B cell (primary cell): ENCODE results near the gene CCDC179. TPM values are rescaled to one million over a fixed set of nuclear protein-coding genes. Genes with fewer than 3 reads are reported as not detected.

Source experiments
- ATAC-seq: fragments of 200-7000 bp; cut with Tn5 transposase; one replicate; pipeline ENCODE4 v1.10.0; 2021; ENCODE audit warnings: low read depth, mild to moderate bottlenecking, moderate number of reproducible peaks, moderate library complexity
- CTCF ChIA-PET: fragments of 350-600 bp; sonication (Branson Sonifier 250); formaldehyde crosslinking; loops from one replicate; lab custom pipeline; 2021; ENCODE audit warnings: antibody characterized with exemption, inconsistent platforms; lab: Charles Lee
- POLR2A ChIA-PET: fragments of 350-600 bp; sonication (Branson Sonifier 250); formaldehyde crosslinking; loops from one replicate; lab custom pipeline; 2021; ENCODE audit warnings: antibody characterized with exemption; lab: Charles Lee
- DNase-seq: peaks from one replicate; pipeline ENCODE4 v3.0.0; 2013
- H2AFZ ChIP-seq: 2 replicates; pipeline ENCODE4 v1.6.1; 2012; ENCODE audit warnings: mild to moderate bottlenecking, low read depth, low read length; ENCODE audit not compliant: insufficient read depth, poor library complexity, severe bottlenecking
- H3K27ac ChIP-seq, 2 donors: 1 replicate in 1 of 2; 2 replicates in 1 of 2; pipeline ENCODE4 v1.5.1; 2012 to 2013; ENCODE audit warnings: low read length in 2 of 2, mild to moderate bottlenecking in 2 of 2, moderate library complexity in 1 of 2
- H3K27me3 ChIP-seq, 4 experiments: fragments of 200-600 bp in 1 of 4; sonication (generic) in 1 of 4; replicated peaks in 1 of 4; 1 replicate in 2 of 4; 2 replicates in 2 of 4; pipeline versions ENCODE4 v1.6.1 to v1.7.0; 2013 to 2016; ENCODE audit warnings: low read length in 3 of 4, mild to moderate bottlenecking in 2 of 4, mixed read lengths in 1 of 4, moderate library complexity in 1 of 4; ENCODE audit not compliant: insufficient read depth in 4 of 4, control insufficient read depth in 3 of 4; ENCODE audit errors: control extremely low read depth in 1 of 4
- H3K36me3 ChIP-seq, 2 experiments: replicated peaks in 1 of 2; 1 replicate in 1 of 2; 2 replicates in 1 of 2; pipeline versions ENCODE4 v1.6.1 to v1.7.1; 2013; ENCODE audit warnings: low read length in 1 of 2; ENCODE audit not compliant: insufficient read depth in 2 of 2, control insufficient read depth in 1 of 2; ENCODE audit errors: control extremely low read depth in 1 of 2, extremely low read depth in 1 of 2
- H3K4me1 ChIP-seq, 2 donors: fragments of 200-600 bp in 1 of 2; sonication (generic) in 1 of 2; 1 replicate in 1 of 2; 2 replicates in 1 of 2; pipeline versions ENCODE4 v1.5.1 to v1.6.1; 2013 to 2017; ENCODE audit warnings: low read length in 2 of 2; ENCODE audit not compliant: control insufficient read depth in 2 of 2, insufficient read depth in 2 of 2
- H3K4me2 ChIP-seq: replicated peaks from 2 replicates; pipeline ENCODE3; 2012; ENCODE audit warnings: mild to moderate bottlenecking, low read depth, low read length; ENCODE audit not compliant: poor library complexity, severe bottlenecking
- H3K4me3 ChIP-seq, 5 experiments: fragments of 200-600 bp in 1 of 5; sonication (generic) in 1 of 5; 1 replicate in 3 of 5; 2 replicates in 2 of 5; pipeline versions ENCODE4 v1.5.1 to v1.7.0; 2011 to 2016; ENCODE audit warnings: low read length in 4 of 5, mild to moderate bottlenecking in 4 of 5, low read depth in 2 of 5, control low read depth in 1 of 5, moderate library complexity in 1 of 5; ENCODE audit not compliant: insufficient read depth in 1 of 5; ENCODE audit errors: control extremely low read depth in 1 of 5, extremely low read depth in 1 of 5
- H3K79me2 ChIP-seq: fragments of 200-600 bp; sonication (generic); one replicate; pipeline ENCODE4 v1.6.0; 2016; ENCODE audit warnings: low read length; ENCODE audit not compliant: control insufficient read depth, insufficient read depth
- H3K9ac ChIP-seq: fragments of 200-600 bp; sonication (generic); 2 replicates; pipeline ENCODE4 v1.6.1; 2017; ENCODE audit warnings: mild to moderate bottlenecking, low read length, moderate library complexity
- H3K9me3 ChIP-seq, 3 donors: one replicate each; pipeline versions ENCODE4 v1.6.1 to v1.7.1; 2013; ENCODE audit warnings: low read length in 2 of 3; ENCODE audit not compliant: control insufficient read depth in 2 of 3, insufficient read depth in 1 of 3; ENCODE audit errors: control extremely low read depth in 1 of 3
- H4K20me1 ChIP-seq: 2 replicates; pipeline ENCODE4 v1.6.0; 2012; ENCODE audit warnings: mild to moderate bottlenecking, low read length; ENCODE audit not compliant: insufficient read depth, control insufficient read depth, poor library complexity, severe bottlenecking
- H3K27ac Mint-ChIP-seq: one replicate; pipeline ENCODE4 v1.8.0; 2021; ENCODE audit warnings: mixed read lengths
- H3K27me3 Mint-ChIP-seq: one replicate; pipeline ENCODE4 v1.8.0; 2021; ENCODE audit warnings: mixed read lengths
- H3K4me1 Mint-ChIP-seq: one replicate; pipeline ENCODE4 v1.8.0; 2021; ENCODE audit warnings: mixed read lengths
- H3K4me3 Mint-ChIP-seq: one replicate; pipeline ENCODE4 v1.8.0; 2021; ENCODE audit warnings: mixed read lengths
- H3K9me3 Mint-ChIP-seq: one replicate; pipeline ENCODE4 v1.8.0; 2022; ENCODE audit warnings: mixed read lengths; ENCODE audit not compliant: insufficient read depth
- CTCF ChIP-seq: fragments of 200-600 bp; IDR thresholded peaks from one replicate; pipeline ENCODE4 v1.8.0; 2022; ENCODE audit warnings: antibody characterized with exemption, mild to moderate bottlenecking
- EZH2 ChIP-seq: IDR thresholded peaks from 2 replicates; pipeline ENCODE4 v1.6.1; 2012; ENCODE audit warnings: borderline replicate concordance, low read depth, mild to moderate bottlenecking, moderate library complexity, low read length; ENCODE audit not compliant: insufficient read depth, poor library complexity, severe bottlenecking
- WGBS: methylation state at CpG from one replicate; pipeline ENCODE4 v1.1.5; 2013; ENCODE audit warnings: missing lambda C conversion rate; ENCODE audit not compliant: insufficient coverage; 5-methylcytosine and 5-hydroxymethylcytosine counted together
- intact Hi-C: fragments of 100-400 bp; cut with micrococcal nuclease; formaldehyde crosslinking; loops from one replicate; pipeline ENCODE4 v1.10.0; 2022
- polyA plus RNA-seq: library from polyadenylated mRNA; depleted of rRNA; stranded (reverse); fragments of >200 nt; gene quantifications from 2 replicates; pipeline ENCODE4 v1.2.3, GENCODE V29; 2012
- total RNA-seq, 2 donors: library from RNA; stranded (reverse); fragments of 120-200 nt in 1 of 2; gene quantifications; 1 replicate in 1 of 2; 2 replicates in 1 of 2; pipeline versions ENCODE4 v1.2.3 to v1.2.4, GENCODE V29; 2013 to 2022

Gene CCDC179
- total and polyA plus RNA-seq, 2 donors (not counting 1 experiment from before 2014, with no cell fraction given): not detected

GRCh38 chr11:22898036-22898435, 37.8 kb upstream of the CCDC179 start:
- Histone ChIP-seq H4K20me1 (no peaks in the 10 kb centered on the region), H2AFZ (no peak overlapping the region), H3K4me2 (no peak overlapping the region), H3K36me3 (no peaks in the 10 kb centered on the region), H3K9me3 (no peaks in the 10 kb centered on the region), H3K4me3 (no peak overlapping the region), H3K79me2 (no peaks in the 10 kb centered on the region), H3K4me1 (no peaks in the 10 kb centered on the region), H3K9ac (no peak overlapping the region), H3K27me3 (no peaks in the 10 kb centered on the region), H3K27ac (no peak overlapping the region)
- TF ChIP-seq CTCF: no peak
- TF ChIP-seq EZH2: no peak
- H3K27ac Mint-ChIP-seq: no peak overlapping the region
- H3K9me3 Mint-ChIP-seq: no peaks in the 10 kb centered on the region
- POLR2A ChIA-PET: no interaction called here
- H3K4me1 Mint-ChIP-seq: no peaks in the 10 kb centered on the region
- no peaks in the 10 kb centered on the region for H3K27me3 Mint-ChIP-seq
- WGBS: 100% methylated on average over 2 of the region's 5 CpGs
- no peak overlapping the region for H3K4me3 Mint-ChIP-seq
- CTCF ChIA-PET: no interaction called here
- intact Hi-C loops: no loop called here
- no peak for ATAC-seq
- no peak for DNase-seq

- Histone ChIP-seq H3K9ac (no peak overlapping the region), H3K4me2 (no peak overlapping the region), H3K27ac (no peak overlapping the region), H3K27me3 (no peaks in the 10 kb centered on the region), H3K4me1 (no peaks in the 10 kb centered on the region), H3K36me3 (no peaks in the 10 kb centered on the region), H3K4me3 (no peak overlapping the region), H4K20me1 (no peaks in the 10 kb centered on the region), H3K9me3 (no peaks in the 10 kb centered on the region), H3K79me2 (no peaks in the 10 kb centered on the region), H2AFZ (no peak overlapping the region)
- H3K27ac Mint-ChIP-seq: no peak overlapping the region
- DNase-seq (no peak), ATAC-seq (no peak)
- WGBS: 70% methylated on average over 1 of the region's 2 CpGs
- intact Hi-C loops: no loop called here
- no peaks in the 10 kb centered on the region for H3K9me3 Mint-ChIP-seq
- POLR2A ChIA-PET: no interaction called here
- no peak overlapping the region for H3K4me3 Mint-ChIP-seq
- CTCF ChIA-PET: no interaction called here
- TF ChIP-seq CTCF (no peak), EZH2 (no peak)
- no peaks in the 10 kb centered on the region for H3K4me1 Mint-ChIP-seq
- no peaks in the 10 kb centered on the region for H3K27me3 Mint-ChIP-seq
These were observed 30.0 kb upstream of the CCDC179 start for GRCh38 chr11:22890227-22890626.
